ENCODE measurements around the gene FOXP2. TPM values are rescaled to one million over a fixed set of nuclear protein-coding genes. Genes with fewer than 3 reads are reported as not detected.
A peak's percentile ranks its signal among the peaks of the same experiment; 100 is the strongest.

Gene FOXP2
- total RNA-seq, 4 donors from 2014 or later: 5.6 to 22.1 (median 6.7) TPM

GRCh38 chr7:114662002-114662677, 247.5 kb downstream of the FOXP2 start:
- Histone ChIP-seq H3K27ac (no peak overlapping the region), H3K4me3 (no peak overlapping the region), H3K36me3 (peaks cover 0 to 19% (median 0%) of the 10 kb centered on the region in 3 donors), H3K27me3 (no peaks in the 10 kb centered on the region), H3K9me3 (no peaks in the 10 kb centered on the region), H3K4me1 (peaks cover 0 to 3% (median 0%) of the 10 kb centered on the region in 3 donors)
- DNase-seq: no peak
- no peak for TF ChIP-seq POLR2A (IDR thresholded peaks at IDR 0.05)
- no peak for TF ChIP-seq CTCF (IDR thresholded peaks at IDR 0.05)
- intact Hi-C loops (cut with DNase I): no loop called here
- WGBS, 2 donors: 65 to 72% methylated on average over 6 of the region's 6 CpGs

GRCh38 chr7:114663502-114663901, 248.9 kb downstream of the FOXP2 start:
- H3K4me3 ChIP-seq: no peak overlapping the region
- intact Hi-C loops (cut with DNase I): no loop called here
- TF ChIP-seq POLR2A (IDR thresholded peaks at IDR 0.05): no peak
- TF ChIP-seq CTCF (IDR thresholded peaks at IDR 0.05): peak in 3 of 6 experiments; percentile 24 to 37 (median 29)
- H3K27me3 ChIP-seq: no peaks in the 10 kb centered on the region
- no peak for DNase-seq
- H3K4me1 ChIP-seq: peaks cover 0 to 3% (median 0%) of the 10 kb centered on the region in 3 donors
- no peaks in the 10 kb centered on the region for H3K9me3 ChIP-seq
- peaks cover 0 to 13% (median 0%) of the 10 kb centered on the region in 3 donors for H3K36me3 ChIP-seq
- 29 to 72% methylated on average over 1 of the region's 1 CpG for WGBS, 2 donors
- no peak overlapping the region for H3K27ac ChIP-seq

- TF ChIP-seq POLR2A (IDR thresholded peaks at IDR 0.05) (no peak), CTCF (IDR thresholded peaks at IDR 0.05) (no peak)
- DNase-seq: no peak
- H3K4me3 ChIP-seq: no peak overlapping the region
- no peak overlapping the region for H3K27ac ChIP-seq
- no peaks in the 10 kb centered on the region for H3K4me1 ChIP-seq
- no peaks in the 10 kb centered on the region for H3K36me3 ChIP-seq
- intact Hi-C loops (cut with DNase I): no loop called here
- H3K27me3 ChIP-seq: no peaks in the 10 kb centered on the region
- no peaks in the 10 kb centered on the region for H3K9me3 ChIP-seq
These were observed 256.1 kb downstream of the FOXP2 start for GRCh38 chr7:114670676-114671075.

GRCh38 chr7:114671563-114672123, 257.0 kb downstream of the FOXP2 start:
- WGBS, 2 donors: 77 to 79% methylated on average over 2 of the region's 2 CpGs
- Histone ChIP-seq H3K4me1 (no peaks in the 10 kb centered on the region), H3K9me3 (no peaks in the 10 kb centered on the region), H3K27ac (no peak overlapping the region), H3K36me3 (no peaks in the 10 kb centered on the region), H3K4me3 (no peak overlapping the region), H3K27me3 (no peaks in the 10 kb centered on the region)
- TF ChIP-seq POLR2A (IDR thresholded peaks at IDR 0.05) (no peak), CTCF (IDR thresholded peaks at IDR 0.05) (no peak)
- no peak for DNase-seq
- intact Hi-C loops (cut with DNase I): no loop called here

GRCh38 chr7:114678116-114678515, 263.5 kb downstream of the FOXP2 start:
- intact Hi-C loops (cut with DNase I): no loop called here
- no peaks in the 10 kb centered on the region for H3K36me3 ChIP-seq
- no peaks in the 10 kb centered on the region for H3K4me1 ChIP-seq
- H3K9me3 ChIP-seq: no peaks in the 10 kb centered on the region
- TF ChIP-seq CTCF (IDR thresholded peaks at IDR 0.05) (no peak), POLR2A (IDR thresholded peaks at IDR 0.05) (no peak)
- 63 to 76% methylated on average over 2 of the region's 2 CpGs for WGBS, 2 donors
- no peak overlapping the region for H3K27ac ChIP-seq
- no peak overlapping the region for H3K4me3 ChIP-seq
- no peak for DNase-seq
- no peaks in the 10 kb centered on the region for H3K27me3 ChIP-seq
